ENCODE data around the gene PLCH2.

GRCh38 chr1:2516124-2516523 lies 40.0 kb downstream of the PLCH2 start:
- TF ChIP-seq EZH2 (IDR thresholded peaks at IDR 0.05; ENCODE audit: borderline replicate concordance, low read length), result no peak
- TF ChIP-seq, protein P1, sequence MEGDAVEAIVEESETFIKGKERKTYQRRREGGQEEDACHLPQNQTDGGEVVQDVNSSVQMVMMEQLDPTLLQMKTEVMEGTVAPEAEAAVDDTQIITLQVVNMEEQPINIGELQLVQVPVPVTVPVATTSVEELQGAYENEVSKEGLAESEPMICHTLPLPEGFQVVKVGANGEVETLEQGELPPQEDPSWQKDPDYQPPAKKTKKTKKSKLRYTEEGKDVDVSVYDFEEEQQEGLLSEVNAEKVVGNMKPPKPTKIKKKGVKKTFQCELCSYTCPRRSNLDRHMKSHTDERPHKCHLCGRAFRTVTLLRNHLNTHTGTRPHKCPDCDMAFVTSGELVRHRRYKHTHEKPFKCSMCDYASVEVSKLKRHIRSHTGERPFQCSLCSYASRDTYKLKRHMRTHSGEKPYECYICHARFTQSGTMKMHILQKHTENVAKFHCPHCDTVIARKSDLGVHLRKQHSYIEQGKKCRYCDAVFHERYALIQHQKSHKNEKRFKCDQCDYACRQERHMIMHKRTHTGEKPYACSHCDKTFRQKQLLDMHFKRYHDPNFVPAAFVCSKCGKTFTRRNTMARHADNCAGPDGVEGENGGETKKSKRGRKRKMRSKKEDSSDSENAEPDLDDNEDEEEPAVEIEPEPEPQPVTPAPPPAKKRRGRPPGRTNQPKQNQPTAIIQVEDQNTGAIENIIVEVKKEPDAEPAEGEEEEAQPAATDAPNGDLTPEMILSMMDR (conservative IDR thresholded peaks at IDR 0.05 in 1 of 2, IDR thresholded peaks at IDR 0.05 in 1 of 2; ENCODE audit: extremely low read depth in 1 of 2, insufficient read depth in 1 of 2, low read depth in 1 of 2, low read length in 2 of 2), result no peak
